K562 (cell line): Measurements from ENCODE around the gene CADPS2. TPM values are rescaled to one million over a fixed set of nuclear protein-coding genes. Genes with fewer than 3 reads are reported as not detected.

Experiments
- ATAC-seq: fragments of 200-7000 bp; cut with Tn5 transposase; 3 replicates; pipeline ENCODE4 v1.9.1; 2020; ENCODE audit warnings: moderate library complexity
- BruUV-seq: library from RNA; stranded (reverse); fragments of 400-500 nt; replicated peaks from 2 replicates; lab custom pipeline; 2021; lab: Mats Ljungman, UMichigan
- CTCF ChIA-PET: fragments of 300-600 bp; formaldehyde crosslinking; extraction: SDS; loops from one replicate; lab custom pipeline; 2021; ENCODE audit warnings: low intra/inter-chr PET ratio; lab: Yijun Ruan, JAX
- POLR2A ChIA-PET: fragments of 300-600, 350-650 bp; sonication (Branson Sonifier 250); formaldehyde crosslinking; extraction: SDS; loops from one replicate; lab custom pipeline; 2021; ENCODE audit warnings: antibody characterized with exemption, inconsistent platforms; lab: Yijun Ruan, JAX
- DNase-seq, 4 experiments: peaks; one replicate each; pipeline versions ENCODE4 v3.0.0 to v3.0.0-alpha.2; 2011 to 2018; ENCODE audit warnings: low spot score in 3 of 4, mixed read lengths in 3 of 4; ENCODE audit errors: extremely low read depth in 1 of 4
- FAIRE-seq: peaks from 2 replicates; lab custom pipeline; 2011; peaks lifted over from hg19 to GRCh38; lab: Jason Lieb, UNC
- H2AFZ ChIP-seq: 2 replicates; pipeline ENCODE4 v1.6.0; 2011; ENCODE audit warnings: low read depth, low read length, control low read depth, inconsistent platforms
- H3K27ac ChIP-seq: fragments of 200-600 bp; 3 replicates; pipeline ENCODE4 v1.8.0; 2011; ENCODE audit warnings: low read depth, mild to moderate bottlenecking, control low read depth, inconsistent platforms, low read length, moderate library complexity, mixed read lengths; ENCODE audit errors: extremely low read depth
- H3K27me3 ChIP-seq, 2 experiments: fragments of 300-600 bp in 1 of 2; 2 replicates in 1 of 2; 3 replicates in 1 of 2; pipeline versions ENCODE4 v1.6.0 to v1.8.0; 2011; ENCODE audit warnings: inconsistent platforms in 2 of 2, low read length in 2 of 2, mild to moderate bottlenecking in 1 of 2, mixed read lengths in 1 of 2, moderate library complexity in 1 of 2; ENCODE audit not compliant: control insufficient read depth in 2 of 2, insufficient read depth in 2 of 2
- H3K36me3 ChIP-seq: fragments of 300-600 bp; 3 replicates; pipeline ENCODE4 v1.8.0; 2011; ENCODE audit warnings: mild to moderate bottlenecking, low read length, inconsistent platforms; ENCODE audit not compliant: control insufficient read depth, insufficient read depth
- H3K4me1 ChIP-seq, 2 experiments: fragments of 200-600 bp in 1 of 2; replicated peaks in 1 of 2; 2 replicates in 1 of 2; 3 replicates in 1 of 2; pipeline versions ENCODE4 v1.5.1 to v1.8.0; 2011; ENCODE audit warnings: inconsistent platforms in 2 of 2, low read length in 2 of 2, mild to moderate bottlenecking in 1 of 2, mixed read lengths in 1 of 2, moderate library complexity in 1 of 2; ENCODE audit not compliant: control insufficient read depth in 2 of 2, insufficient read depth in 2 of 2
- H3K4me2 ChIP-seq: 2 replicates; pipeline ENCODE4 v1.6.1; 2011; ENCODE audit warnings: low read length, control low read depth, inconsistent platforms, mixed read lengths; ENCODE audit not compliant: insufficient read depth
- H3K4me3 ChIP-seq: fragments of 200-600 bp; sonication (generic), shearing (Covaris generic); 2 replicates; pipeline ENCODE4 v1.5.1; 2016; ENCODE audit warnings: control low read depth, inconsistent platforms
- H3K79me2 ChIP-seq: fragments of 200-600 bp; 3 replicates; pipeline ENCODE4 v1.8.0; 2011; ENCODE audit warnings: low read length, inconsistent platforms; ENCODE audit not compliant: control insufficient read depth, insufficient read depth
- H3K9ac ChIP-seq, 2 experiments: 2 replicates each; pipeline versions ENCODE4 v1.6.0 to v1.6.1; 2011; ENCODE audit warnings: low read depth in 2 of 2, low read length in 2 of 2, control low read depth in 1 of 2, inconsistent platforms in 1 of 2, mild to moderate bottlenecking in 1 of 2, mixed read lengths in 1 of 2; ENCODE audit not compliant: insufficient read depth in 1 of 2
- H3K9me1 ChIP-seq: one replicate; pipeline ENCODE4 v1.6.0; 2011; ENCODE audit warnings: inconsistent platforms, mild to moderate bottlenecking, low read length, moderate library complexity; ENCODE audit not compliant: control insufficient read depth, insufficient read depth
- H3K9me3 ChIP-seq: replicated peaks from 2 replicates; pipeline ENCODE4 v1.5.1; 2011; ENCODE audit warnings: low read depth, low read length, inconsistent platforms; ENCODE audit not compliant: control insufficient read depth, insufficient read depth
- H4K20me1 ChIP-seq: replicated peaks from 2 replicates; pipeline ENCODE4 v1.6.1; 2011; ENCODE audit warnings: low read length, inconsistent platforms, mixed read lengths; ENCODE audit not compliant: control insufficient read depth, insufficient read depth
- BRF1 ChIP-seq: IDR thresholded peaks from 3 replicates; pipeline ENCODE4 v1.6.1; 2011; ENCODE audit warnings: borderline replicate concordance, mild to moderate bottlenecking; ENCODE audit not compliant: insufficient read length; ENCODE audit errors: extremely low read depth
- DIDO1 ChIP-seq: fragments of 450-650 bp; IDR thresholded peaks from 2 replicates; pipeline ENCODE4 v1.6.1; 2016; ENCODE audit warnings: low read depth, missing biosample characterization, missing genetic modification characterization
- GATA2 ChIP-seq: sonication (generic); formaldehyde crosslinking; IDR thresholded peaks from 2 replicates; pipeline ENCODE4 v1.4.0; 2020; ENCODE audit warnings: mild to moderate bottlenecking, missing genetic modification reagents
- HSF4 ChIP-seq: fragments of 250-450 bp; sonication (Bioruptor Pico); IDR thresholded peaks from 2 replicates; pipeline ENCODE4 v2.1.2; 2022; ENCODE audit warnings: mild to moderate bottlenecking, moderate library complexity, borderline replicate concordance
- LCOR ChIP-seq: sonication (generic); formaldehyde crosslinking; IDR thresholded peaks from 2 replicates; pipeline ENCODE4 v1.8.0; 2022; ENCODE audit warnings: mild to moderate bottlenecking, missing genetic modification reagents
- MCM2 ChIP-seq: fragments of 450-650 bp; IDR thresholded peaks from 2 replicates; pipeline ENCODE4 v1.6.1; 2017; ENCODE audit warnings: low read depth, mild to moderate bottlenecking
- MED1 ChIP-seq: sonication (generic); formaldehyde crosslinking; IDR thresholded peaks from 2 replicates; pipeline ENCODE4 v1.8.1; 2023; ENCODE audit warnings: missing genetic modification reagents, borderline replicate concordance
- MEIS2 ChIP-seq: fragments of 450-650 bp; IDR thresholded peaks from 2 replicates; pipeline ENCODE4 v1.6.1; 2014; ENCODE audit warnings: mild to moderate bottlenecking; ENCODE audit not compliant: partially characterized antibody
- NFIX ChIP-seq: fragments of 250-450 bp; sonication (Bioruptor Pico); IDR thresholded peaks from 2 replicates; pipeline ENCODE4 v1.4.0; 2020; ENCODE audit warnings: low read depth, mild to moderate bottlenecking, moderate library complexity
- POLR3G ChIP-seq: IDR thresholded peaks from 2 replicates; pipeline ENCODE4 v1.6.1; 2011; ENCODE audit not compliant: insufficient read length, insufficient replicate concordance; ENCODE audit errors: extremely low read depth
- SRSF3 ChIP-seq: fragments of 200-400 bp; formaldehyde crosslinking; IDR thresholded peaks from 2 replicates; pipeline ENCODE4 v1.6.1; 2016; ENCODE audit warnings: mild to moderate bottlenecking, low read length, moderate library complexity; ENCODE audit not compliant: insufficient read depth
- TARDBP ChIP-seq: fragments of 450-650 bp; IDR thresholded peaks from 2 replicates; pipeline ENCODE4 v1.6.1; 2016
- YBX1 ChIP-seq: fragments of 450-650 bp; IDR thresholded peaks from 2 replicates; pipeline ENCODE4 v1.7.1; 2016; ENCODE audit warnings: mild to moderate bottlenecking
- ZFX ChIP-seq: sonication (generic); formaldehyde crosslinking; IDR thresholded peaks from 2 replicates; pipeline ENCODE4 v1.8.0; 2022; ENCODE audit warnings: mild to moderate bottlenecking, missing genetic modification reagents, moderate library complexity
- ZHX1 ChIP-seq: fragments of 150-350 bp; conservative IDR thresholded peaks from 2 replicates; pipeline ENCODE4 v1.6.1; 2014; ENCODE audit warnings: low read length
- ZNF280B ChIP-seq: fragments of 250-450 bp; sonication (Bioruptor Pico); IDR thresholded peaks from 2 replicates; pipeline ENCODE4 v1.5.1; 2021; ENCODE audit warnings: mild to moderate bottlenecking
- ZNF707 ChIP-seq: fragments of 250-450 bp; sonication (Bioruptor Pico); conservative IDR thresholded peaks from 2 replicates; pipeline ENCODE4 v1.8.0; 2022; ENCODE audit warnings: inconsistent platforms, mild to moderate bottlenecking, moderate library complexity
- ZNF717 ChIP-seq: fragments of 250-450 bp; sonication (Bioruptor Pico); IDR thresholded peaks from 2 replicates; pipeline ENCODE4 v1.5.0; 2021
- WGBS: fragments of 100-300 bp; shearing (Covaris generic); methylation state at CpG from one replicate; pipeline ENCODE4 v1.1.6; 2016; ENCODE audit warnings: low coverage, mixed read lengths; ENCODE audit not compliant: insufficient coverage; ENCODE audit errors: missing lambda C conversion rate; 5-methylcytosine and 5-hydroxymethylcytosine counted together
- in situ Hi-C: fragments of 300-500 bp; cut with MboI; formaldehyde crosslinking; loops from 4 replicates; pipeline ENCODE4 v1.15.0; 2018; ENCODE audit warnings: inconsistent platforms, mixed read lengths
- intact Hi-C: fragments of 100-400 bp; cut with micrococcal nuclease; formaldehyde crosslinking; loops from 2 replicates; pipeline ENCODE4 v1.14.2; 2022
- polyA plus RNA-seq, 8 experiments: library from polyadenylated mRNA; depleted of rRNA in 4 of 8; stranded (reverse) in 5 of 8; unstranded in 3 of 8; fragments of >200 nt; fragmentation: Nextera tagmentation in 2 of 8; fragmentation: Illumina TruSeq in 1 of 8; extraction: Ambion mirVana in 2 of 8; extraction: Trizol in 1 of 8; gene quantifications; 2 replicates each; pipeline versions ENCODE4 v1.2.1 to v1.2.3, GENCODE V29; 2011 to 2014; ENCODE audit warnings: inconsistent platforms in 1 of 8, missing spikeins in 1 of 8
- total RNA-seq, 7 experiments: library from RNA; depleted of rRNA in 6 of 7; stranded (reverse); fragments of >200 nt in 6 of 7; fragmentation: Illumina TruSeq in 2 of 7; extraction: Trizol in 2 of 7; gene quantifications; 2 replicates each; pipeline versions ENCODE4 v1.2.1 to v1.2.3, GENCODE V29; 2011 to 2021; ENCODE audit warnings: low replicate concordance in 1 of 7
- TF ChIP-seq, protein P1 (sequence below): fragments of 250-450 bp; sonication (Bioruptor Pico); IDR thresholded peaks from 2 replicates; pipeline ENCODE4 v1.4.0; 2020; ENCODE audit warnings: mild to moderate bottlenecking, moderate library complexity, borderline replicate concordance

CADPS2 gene
- total and polyA plus RNA-seq, 9 of the 15 experiments (the other 6 are each of a cell fraction or from before 2014, with no cell fraction given) = 0.03 to 0.14 (median 0.04) TPM; not detected in 1

DNA sequence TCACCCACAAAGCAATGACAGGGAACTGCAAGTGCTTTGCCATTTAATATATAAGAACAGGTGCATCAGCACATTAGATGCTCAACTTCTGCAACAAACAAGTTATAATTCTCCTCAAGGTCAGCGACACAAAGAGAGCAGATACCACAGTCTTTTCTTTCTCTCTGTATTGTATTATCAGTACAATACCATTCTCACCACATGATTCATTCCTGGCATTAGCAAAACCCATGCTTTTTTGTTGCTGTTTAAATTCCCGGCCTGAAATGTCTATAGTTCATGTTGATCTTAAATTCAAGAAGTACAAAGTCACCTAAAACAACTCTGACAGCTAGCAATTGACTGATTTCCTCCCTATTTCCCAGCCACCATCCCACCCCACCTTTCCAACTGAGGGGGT is 469.9 kb downstream of the CADPS2 start:
- Histone ChIP-seq H3K9me3 (no peaks in the 10 kb centered on the region; the same call in 1 of the 2 replicates), H4K20me1 (no peaks in the 10 kb centered on the region), H3K27ac (no peak overlapping the region), H2AFZ (no peak overlapping the region), H3K4me3 (no peak overlapping the region), H3K27me3 (no peaks in the 10 kb centered on the region), H3K4me2 (no peak overlapping the region), H3K79me2 (no peaks in the 10 kb centered on the region), H3K4me1 (no peaks in the 10 kb centered on the region), H3K36me3 (no peaks in the 10 kb centered on the region; the same call in 2 of the 3 replicates), H3K9me1 (no peaks in the 10 kb centered on the region), H3K9ac (no peak overlapping the region)
- no TSS peak for BruUV-seq
- DNase-seq (no peak), ATAC-seq (no peak), FAIRE-seq (no peak)
- in situ Hi-C loops (no loop called here), intact Hi-C loops (no loop called here)
- ChIA-PET POLR2A (no interaction called here), CTCF (no interaction called here)
- TF ChIP-seq MEIS2 = no peak
- TF ChIP-seq YBX1 = no peak
- TF ChIP-seq DIDO1 (tag) = no peak
- no peak for TF ChIP-seq MED1 (CRISPR knock-in tag)
- TF ChIP-seq MCM2 = no peak
- no peak for TF ChIP-seq ZNF717 (CRISPR knock-in tag)
- no peak for TF ChIP-seq GATA2 (CRISPR knock-in tag)
- TF ChIP-seq BRF1 = no peak
- TF ChIP-seq POLR3G = no peak
- TF ChIP-seq SRSF3 = no peak
- TF ChIP-seq ZFX (CRISPR knock-in tag) = no peak
- TF ChIP-seq NFIX (CRISPR knock-in tag) = no peak
- no peak for TF ChIP-seq ZNF280B (CRISPR knock-in tag)
- no peak for TF ChIP-seq LCOR (CRISPR knock-in tag)
- no peak for TF ChIP-seq HSF4
- no peak for TF ChIP-seq ZHX1
- TF ChIP-seq, protein P1, sequence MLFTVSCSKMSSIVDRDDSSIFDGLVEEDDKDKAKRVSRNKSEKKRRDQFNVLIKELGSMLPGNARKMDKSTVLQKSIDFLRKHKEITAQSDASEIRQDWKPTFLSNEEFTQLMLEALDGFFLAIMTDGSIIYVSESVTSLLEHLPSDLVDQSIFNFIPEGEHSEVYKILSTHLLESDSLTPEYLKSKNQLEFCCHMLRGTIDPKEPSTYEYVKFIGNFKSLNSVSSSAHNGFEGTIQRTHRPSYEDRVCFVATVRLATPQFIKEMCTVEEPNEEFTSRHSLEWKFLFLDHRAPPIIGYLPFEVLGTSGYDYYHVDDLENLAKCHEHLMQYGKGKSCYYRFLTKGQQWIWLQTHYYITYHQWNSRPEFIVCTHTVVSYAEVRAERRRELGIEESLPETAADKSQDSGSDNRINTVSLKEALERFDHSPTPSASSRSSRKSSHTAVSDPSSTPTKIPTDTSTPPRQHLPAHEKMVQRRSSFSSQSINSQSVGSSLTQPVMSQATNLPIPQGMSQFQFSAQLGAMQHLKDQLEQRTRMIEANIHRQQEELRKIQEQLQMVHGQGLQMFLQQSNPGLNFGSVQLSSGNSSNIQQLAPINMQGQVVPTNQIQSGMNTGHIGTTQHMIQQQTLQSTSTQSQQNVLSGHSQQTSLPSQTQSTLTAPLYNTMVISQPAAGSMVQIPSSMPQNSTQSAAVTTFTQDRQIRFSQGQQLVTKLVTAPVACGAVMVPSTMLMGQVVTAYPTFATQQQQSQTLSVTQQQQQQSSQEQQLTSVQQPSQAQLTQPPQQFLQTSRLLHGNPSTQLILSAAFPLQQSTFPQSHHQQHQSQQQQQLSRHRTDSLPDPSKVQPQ (CRISPR knock-in tag) = no peak
- TF ChIP-seq ZNF707 (CRISPR knock-in tag) = no peak
- no peak for TF ChIP-seq TARDBP
- WGBS = 5% methylated on average over 2 of the region's 2 CpGs
